MV-4-11 (cell line): ENCODE measurements around the gene PHYHIPL.

ENCODE experiments used
- DNase-seq: peaks from one replicate; lab custom pipeline; 2025; lab: John Stamatoyannopoulos, UW

The PHYHIPL gene

DNA sequence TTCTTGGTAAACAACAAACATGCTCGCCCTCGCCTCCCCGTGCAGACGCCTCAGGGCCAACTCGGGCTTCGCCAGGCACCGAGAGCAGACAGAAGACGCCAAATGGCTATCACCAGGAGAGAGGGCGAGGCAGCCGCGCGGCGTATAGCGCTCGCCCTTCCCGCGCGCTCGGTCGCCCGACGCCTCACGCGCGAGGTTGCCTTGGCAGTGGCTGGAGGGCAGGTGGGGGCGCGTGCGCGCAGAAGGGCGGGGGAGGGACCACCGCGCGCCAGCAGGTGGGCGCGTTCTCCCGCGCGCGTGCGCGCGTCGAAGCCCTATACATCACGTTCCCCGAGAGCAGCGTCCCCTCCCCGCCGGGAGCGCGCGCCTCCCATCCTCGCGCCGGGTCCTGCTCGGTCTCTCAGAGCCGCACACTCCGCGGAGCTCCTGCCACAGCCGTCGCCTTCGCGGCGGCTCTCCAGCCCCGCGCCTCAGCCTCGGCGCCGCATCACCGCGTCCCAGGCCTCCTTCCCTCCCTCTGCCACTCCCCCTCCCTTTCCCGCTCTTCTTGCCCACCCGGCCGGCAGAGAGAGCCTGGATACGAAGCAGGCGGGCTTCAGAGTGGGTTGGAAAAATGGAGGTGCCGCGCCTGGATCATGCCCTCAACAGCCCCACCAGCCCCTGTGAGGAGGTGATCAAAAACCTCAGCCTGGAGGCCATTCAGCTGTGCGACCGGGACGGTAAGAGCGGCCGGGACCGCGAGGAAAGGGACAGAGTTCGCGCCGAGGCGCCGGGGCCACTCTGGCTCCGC lies at the start of gene PHYHIPL:
Gene PHYHIPL, plus strand, starts transcription at position 403 of the 790 bp plus-strand sequence. Its CDS starts 211 bp downstream, at position 614.
- no peak for DNase-seq

DNA sequence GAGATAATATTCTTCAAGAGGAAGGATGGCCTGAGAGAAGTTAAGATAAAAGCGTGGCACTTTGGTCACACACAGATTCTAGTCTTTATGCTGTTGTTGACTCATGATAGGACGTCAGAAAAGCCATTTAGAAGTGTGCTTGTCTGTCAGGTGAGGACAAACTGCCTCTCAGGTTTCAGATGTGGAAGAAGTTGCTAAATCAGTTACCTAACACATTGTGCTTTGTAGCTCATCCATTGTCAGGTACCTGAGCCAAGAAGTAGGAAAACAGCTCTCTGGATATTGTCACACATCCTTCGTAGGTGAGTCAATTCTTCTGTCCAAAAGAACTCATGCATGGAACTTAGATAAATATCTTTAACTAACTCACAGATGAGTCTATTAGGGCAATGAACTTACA lies 49.5 kb upstream of the PHYHIPL start:
- no peak for DNase-seq

DNA sequence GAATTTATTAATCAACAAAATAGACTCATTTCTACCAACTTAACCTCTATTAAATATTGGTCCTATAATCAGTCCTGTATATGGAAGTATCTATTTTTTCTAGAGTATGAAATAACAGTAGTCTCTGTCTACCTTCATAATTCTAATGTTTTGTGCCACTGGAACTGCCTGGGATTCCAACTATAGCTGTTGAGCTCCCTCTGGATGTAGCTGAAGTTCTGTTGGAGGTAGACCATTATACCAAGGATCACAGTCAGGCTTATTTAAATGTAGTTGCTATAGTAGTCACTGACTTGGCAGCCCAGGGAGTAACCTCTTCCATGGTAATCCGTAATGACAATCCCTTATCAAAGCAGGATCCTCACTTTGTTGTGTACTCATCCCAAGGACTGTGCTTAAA lies 48.5 kb upstream of the PHYHIPL start:
- no peak for DNase-seq

DNA sequence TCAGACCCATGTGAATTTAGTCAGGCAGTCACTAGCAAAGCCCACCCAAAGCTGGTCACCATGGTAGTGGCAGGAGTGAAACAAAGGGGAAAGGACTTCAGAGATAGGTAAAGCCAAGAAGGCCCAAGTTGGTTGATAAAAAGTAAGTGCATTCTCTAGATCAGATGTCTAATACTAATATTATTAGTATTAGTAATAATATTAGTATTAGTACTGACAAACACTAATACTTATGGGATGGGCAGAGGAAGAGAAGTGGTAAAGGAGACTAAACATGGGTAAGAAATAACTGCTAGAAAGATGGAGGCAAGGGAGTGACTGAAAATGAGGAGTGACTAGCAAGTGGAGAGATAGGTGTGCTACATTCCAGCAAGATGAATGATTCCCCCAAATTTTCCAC lies 46.6 kb upstream of the PHYHIPL start:
- DNase-seq: no peak

DNA sequence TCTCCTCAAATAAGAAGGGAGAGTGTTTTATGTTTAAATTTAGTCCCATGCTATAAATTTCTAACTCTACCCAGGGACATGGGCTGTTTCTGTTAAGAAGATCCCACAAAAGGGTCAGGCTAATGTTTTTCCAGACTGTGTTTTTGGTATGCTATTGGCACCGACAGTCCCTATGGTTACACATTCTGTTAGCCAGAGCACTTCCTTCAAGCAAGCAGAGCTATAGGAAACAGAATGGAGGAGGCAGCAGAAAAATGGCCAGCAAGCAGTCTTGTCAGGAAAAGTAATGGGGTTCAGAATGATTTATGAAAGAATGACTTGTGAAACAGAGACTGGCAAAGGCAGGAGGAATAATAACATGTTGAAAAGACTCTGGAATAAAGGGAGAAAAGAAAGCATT lies 44.8 kb upstream of the PHYHIPL start:
- no peak for DNase-seq

DNA sequence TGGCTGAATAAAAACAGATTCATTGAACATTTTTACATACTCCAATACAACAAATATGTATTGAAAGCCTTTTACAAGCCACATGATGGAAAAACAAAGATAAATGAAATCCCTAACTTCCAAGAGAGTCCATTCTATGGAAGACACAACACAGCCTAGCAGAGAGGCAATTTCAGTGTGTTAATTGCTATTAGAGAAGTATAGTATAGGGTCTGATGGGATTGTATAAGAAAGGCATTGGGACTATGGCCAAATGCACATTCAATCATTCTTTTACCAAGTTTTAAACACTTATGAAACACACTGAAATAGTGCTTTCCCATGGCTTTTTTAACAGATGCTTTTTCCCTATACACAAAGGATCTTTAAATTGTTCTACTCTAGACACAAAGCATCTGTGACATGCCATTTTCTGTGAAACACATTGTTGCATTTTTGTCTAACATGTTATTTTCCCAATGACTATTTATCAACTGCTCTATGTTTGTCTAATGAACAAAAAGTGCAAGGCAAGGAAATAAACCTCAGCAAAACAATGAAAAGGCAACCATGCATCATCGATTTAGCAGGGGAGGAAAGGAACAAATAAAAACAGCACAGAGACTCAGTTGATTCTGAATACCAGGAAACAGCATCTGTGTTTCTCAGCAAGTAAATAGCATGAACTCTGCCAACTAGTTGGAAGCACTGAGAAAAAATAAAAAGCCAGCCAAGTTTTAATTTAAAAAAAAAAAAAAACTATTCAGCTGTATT lies 42.4 kb upstream of the PHYHIPL start:
- DNase-seq: no peak

DNA sequence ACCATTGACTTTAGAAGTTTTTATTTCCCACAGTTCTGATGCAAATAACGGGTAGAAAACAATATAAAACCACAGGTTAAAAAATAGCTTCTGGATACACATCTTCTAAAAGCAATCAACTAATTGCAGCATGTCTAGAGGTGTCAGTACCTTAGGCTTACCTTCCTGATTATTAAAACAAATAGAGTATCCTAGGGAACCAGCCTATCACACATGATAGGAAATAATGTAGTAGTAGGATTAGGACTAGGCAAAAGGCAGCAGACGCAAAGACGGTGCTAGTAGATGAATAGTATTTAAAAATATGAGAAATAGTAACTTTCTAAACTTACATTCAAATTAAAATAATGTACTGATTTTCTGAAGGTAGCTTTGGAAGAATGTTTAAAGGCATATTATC lies 41.7 kb upstream of the PHYHIPL start:
- DNase-seq: no peak

DNA sequence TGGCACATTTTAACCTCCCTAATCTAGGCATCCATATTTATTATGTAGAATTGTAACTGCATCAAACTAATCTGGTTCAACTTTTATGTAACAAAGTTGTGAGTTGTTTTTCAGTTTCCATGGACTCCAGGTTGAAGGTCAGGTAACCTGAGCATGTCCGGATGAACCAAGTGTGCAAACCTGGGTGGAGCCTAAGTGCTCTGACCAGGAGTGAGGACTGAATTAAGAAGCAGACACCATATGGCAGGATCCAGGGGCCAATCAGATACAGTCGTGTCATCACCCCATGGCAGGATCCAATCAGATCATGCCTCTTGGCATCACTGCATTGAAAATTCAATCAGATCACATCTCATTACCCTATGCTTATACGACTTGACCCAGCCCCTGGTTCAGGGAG lies 41.2 kb upstream of the PHYHIPL start:
- no peak for DNase-seq

DNA sequence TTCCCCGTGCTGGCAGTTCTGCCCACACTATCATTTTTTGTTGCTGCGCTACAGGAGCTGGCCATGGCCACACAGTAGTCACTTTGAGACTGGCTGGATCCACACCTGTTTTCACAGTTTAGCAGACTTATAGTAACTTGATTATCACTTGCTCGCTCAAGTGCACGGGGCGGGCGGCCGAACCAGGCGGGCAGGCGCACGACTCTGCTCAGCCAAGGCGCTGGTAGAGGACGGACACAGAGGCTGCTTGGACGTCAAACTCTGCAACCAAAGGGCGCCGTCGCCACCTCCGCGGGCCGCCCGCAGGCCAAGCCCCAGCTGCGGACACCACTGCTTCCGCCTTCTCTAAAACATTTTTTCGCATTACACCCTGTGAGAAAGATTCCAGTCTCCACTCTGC lies 38.4 kb upstream of the PHYHIPL start:
- no peak for DNase-seq

DNA sequence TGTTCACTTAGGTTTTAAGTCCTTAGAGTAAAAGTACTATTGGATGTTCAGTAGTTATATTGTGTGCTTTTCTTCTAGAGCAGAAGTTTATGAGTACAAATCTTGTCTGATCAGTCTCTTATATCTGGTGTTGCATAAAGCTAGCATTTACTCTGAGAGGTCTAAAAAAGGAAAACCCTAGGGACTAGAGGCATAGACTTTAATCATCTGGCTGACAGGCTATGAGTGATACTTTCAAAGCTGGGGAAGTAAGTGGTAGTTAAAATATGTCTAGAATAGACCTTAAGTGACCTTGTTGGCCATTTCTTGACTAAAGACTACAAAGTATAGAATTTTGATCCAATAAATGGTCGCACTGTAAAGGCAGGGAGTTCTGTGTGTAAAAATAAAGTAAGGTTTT lies 32.9 kb upstream of the PHYHIPL start:
- DNase-seq: no peak

DNA sequence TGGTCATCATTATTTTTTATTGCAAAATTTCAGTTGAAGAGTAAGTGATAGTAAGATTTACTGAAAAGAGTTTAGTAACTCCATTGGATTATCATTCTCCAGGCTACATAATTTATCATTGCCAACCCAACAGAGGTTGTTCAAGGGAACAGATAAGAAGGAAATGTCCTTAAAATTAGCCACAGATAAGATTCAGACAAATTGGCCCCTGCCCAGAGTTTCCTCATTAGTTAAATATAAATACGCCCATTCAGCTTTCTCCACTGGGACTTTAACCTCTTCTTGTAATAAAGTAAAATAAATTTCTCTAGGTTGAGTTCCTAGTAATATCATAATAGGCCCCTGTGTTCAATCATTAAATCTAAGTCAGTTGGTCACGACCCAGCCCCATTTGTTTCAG lies 27.7 kb upstream of the PHYHIPL start:
- DNase-seq: no peak

DNA sequence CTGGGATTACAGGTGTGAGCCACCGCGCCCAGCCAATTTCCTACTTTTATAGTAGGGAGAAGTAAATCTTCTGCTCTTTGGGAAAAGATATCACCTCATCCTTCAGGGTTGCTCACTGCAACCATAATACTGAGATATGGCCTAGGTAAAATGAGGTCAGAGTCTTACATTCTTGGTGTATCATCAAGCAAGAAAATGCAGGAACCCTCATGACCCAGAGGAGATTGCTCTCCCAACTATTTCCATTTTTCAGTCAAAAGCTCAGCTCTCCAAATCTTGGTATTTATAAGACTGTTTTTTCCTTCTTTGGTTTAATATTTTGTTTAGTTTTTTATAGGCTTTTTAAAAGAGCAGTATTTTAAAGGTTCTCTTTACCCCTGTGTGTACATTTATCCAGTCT lies 20.9 kb upstream of the PHYHIPL start:
- no peak for DNase-seq

DNA sequence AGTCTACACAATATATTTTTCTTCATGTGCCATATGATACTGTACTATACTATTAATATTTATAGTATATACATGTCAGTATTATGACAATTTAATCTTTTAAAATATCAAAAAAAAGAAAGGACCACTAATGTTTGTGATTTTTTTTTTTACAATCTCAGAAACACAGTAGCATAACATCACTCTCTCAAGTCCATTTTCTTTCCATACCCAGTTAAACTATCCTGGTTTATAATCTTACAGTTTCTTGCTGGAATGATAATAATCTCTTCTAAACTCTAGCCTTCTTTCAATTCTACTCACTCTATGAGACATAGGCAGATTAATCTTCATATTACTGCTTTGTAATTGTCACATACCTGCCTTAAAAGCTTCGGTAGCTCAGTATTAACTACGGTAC lies 8.9 kb upstream of the PHYHIPL start:
- no peak for DNase-seq

DNA sequence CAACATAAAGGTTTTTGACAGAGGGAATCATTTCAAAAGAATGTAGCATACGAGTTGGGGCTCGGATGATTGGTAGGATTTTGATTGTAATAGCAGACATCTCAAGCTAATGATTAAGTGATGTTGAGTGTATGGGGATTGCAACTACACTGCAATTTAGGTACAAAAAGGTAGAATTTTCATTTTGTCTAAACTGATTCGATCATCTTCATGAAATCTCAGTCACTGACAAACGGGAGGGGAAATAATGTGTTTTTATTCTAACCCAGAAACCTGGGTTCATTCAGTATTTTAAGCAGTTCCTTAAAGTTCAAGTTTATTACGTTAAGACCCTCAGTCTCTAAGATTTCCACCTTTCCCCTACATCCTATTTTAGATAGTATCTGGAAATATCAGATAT lies 3.9 kb upstream of the PHYHIPL start:
- no peak for DNase-seq

DNA sequence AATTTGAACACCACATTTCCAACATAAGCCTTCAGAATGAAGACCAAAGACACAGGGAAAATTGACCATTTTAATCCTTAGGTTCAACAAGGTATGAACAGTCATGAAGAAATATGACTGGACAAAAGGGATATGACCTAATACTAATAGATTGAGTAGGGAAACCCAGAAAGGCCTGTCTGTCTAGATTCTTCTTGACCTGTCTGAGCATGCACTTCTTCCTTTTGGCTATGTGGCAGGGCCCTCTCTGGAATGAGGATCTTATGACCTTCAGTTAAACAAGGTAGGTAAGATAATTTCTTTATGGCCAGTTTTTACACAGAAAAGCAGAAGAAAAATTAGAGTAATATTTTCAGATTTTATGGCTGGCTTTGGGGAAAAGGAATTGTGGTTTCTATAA lies 3.0 kb upstream of the PHYHIPL start:
- DNase-seq: no peak

DNA sequence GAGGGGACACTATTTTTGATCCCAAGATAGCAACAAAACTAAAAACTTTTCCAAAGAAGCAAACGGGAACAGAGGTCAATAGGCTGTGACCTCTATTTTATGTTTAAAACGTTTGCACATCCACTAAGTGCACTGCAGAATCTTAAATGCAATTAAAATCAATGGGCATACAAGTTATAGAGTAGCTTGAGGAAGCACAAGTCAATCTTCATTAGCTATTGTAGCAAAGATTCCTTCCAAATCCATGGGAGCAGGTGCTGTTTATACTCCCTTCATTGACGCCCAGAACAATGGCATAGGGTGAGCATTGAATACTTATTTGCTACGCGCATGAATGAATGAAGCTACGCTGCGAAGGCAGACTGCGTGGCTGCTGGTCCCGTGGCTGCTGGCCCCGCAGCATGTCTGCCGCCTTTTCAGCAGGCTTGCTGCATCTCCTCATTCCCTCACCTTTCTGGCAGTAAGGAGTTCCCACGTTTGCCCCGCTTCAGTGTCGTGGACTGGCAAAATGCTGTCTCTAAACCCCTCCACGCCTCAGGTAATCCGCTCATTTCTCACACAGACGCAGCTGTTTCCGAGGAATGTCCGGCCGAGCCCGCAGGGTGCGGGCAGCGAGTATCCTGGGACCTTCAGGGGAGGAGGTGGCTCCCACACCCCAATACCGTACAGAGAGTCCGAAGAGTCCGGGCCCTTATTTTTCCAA lies 754 bp upstream of the PHYHIPL start:
- DNase-seq: no peak

DNA sequence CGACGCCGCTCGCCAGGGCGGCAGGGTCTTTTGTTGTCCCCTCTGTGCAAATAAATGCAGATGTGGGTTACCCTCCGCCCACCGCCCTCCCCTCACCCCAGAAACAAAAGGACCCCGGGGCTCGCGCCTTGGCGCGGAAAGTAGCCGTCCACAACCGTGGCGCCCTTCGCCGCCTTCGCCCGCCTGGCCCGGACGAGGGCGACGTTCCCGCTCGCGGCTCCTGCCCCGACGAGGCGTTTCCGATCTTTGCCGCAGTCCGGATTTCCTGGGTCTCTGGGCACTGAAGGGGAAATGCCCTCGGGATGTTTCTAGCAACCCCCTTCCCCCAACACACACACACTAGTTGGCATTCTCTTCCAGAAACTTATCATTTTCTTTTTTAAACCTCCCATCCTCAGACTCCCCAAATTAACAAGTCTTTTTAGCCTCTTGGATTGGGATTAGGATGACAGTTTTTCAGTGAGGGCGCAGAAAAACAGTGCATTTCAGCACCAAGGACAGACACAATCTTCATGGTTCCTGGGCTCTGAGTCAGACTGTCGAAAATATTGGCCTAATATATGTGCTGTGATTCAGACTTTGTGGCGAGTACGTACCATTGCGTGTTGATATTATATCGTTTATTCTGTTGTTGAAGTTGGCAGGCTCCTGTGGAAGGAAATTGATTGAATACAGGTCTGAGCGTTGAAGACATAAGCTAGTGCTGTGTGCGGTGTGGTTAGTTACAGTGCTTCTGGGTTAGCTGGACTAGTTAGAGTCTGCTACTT lies 771 bp downstream of the PHYHIPL start:
- no peak for DNase-seq

DNA sequence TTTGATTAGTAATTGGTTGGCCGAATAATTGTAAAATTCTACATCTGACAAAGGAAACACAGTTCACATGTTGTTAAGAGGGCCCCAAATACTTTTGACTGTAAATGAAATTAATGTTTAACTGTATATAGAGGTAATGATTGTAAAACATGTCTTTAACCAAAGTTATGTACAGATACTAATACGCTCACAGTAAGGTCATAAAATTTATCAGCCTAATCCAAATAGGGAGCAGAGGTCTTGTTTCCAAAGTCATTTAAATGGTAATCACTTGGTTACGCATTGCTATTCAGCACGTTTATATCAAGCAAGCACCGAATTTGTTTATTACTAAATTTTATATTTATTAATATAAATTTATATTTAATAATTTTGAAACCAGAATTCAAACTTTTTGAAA lies 1.4 kb downstream of the PHYHIPL start:
- DNase-seq: no peak

DNA sequence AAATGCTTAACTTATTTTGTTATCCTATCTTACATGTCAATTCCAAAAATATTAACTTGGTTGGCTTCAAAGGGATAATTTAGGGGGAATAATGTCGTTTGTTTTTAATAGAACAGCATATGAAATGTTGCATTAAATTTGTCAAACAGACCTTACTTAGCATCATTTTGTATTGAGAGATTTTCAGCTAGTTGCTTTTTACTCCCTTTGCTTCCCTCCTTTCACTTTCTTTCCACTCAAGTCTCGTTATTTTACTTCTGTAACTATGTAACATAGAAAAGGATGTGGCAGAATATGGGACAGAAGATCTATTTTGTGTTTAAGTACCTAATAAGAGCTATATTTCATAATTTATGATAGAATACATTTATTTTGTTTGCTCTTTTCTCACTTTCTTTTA lies 2.6 kb downstream of the PHYHIPL start:
- DNase-seq: no peak

DNA sequence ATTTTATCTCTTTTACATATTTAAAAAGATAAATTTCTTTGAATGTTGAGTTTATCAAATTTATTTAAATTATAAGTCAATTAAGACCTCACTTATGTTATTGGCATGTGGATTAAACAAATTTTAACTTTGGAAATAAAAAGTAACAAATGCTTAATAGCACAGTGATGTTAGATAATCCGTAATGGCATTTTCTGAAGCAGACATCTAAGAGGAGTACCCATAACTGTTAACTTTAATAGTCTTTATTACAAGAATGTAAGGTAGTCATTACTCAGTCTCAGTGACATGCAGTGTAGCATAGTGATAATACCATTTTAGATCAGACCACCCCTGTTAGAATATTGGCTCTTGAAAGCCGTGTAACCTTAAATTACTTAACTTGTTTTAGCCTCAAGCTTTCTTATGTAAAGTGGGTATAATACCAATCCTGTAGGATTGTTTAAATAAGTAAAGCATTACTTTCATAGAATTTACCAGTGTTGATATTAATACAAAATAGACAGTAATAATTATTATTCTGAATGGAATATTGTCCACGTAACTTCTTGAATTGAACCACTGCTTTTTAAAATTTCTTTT lies 4.3 kb downstream of the PHYHIPL start:
- DNase-seq: no peak

DNA sequence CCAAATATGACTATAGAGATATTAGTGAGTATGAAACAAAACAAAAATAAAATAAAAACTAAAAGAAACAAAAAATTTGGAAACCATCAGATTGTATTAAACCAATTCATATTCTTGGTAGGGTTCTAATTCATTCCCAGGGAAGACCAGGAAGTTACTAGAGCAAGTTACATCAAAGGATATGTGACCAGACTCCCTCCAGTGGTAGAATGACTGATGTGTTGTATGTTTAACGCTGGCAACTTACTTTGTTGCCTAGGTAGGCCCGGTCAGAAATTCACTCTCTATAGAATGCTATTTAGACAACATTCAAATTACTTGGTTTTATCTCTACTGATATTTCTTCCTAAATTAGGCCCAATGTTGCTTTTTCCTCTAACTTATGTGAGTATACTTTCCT lies 5.2 kb downstream of the PHYHIPL start:
- peak; percentile 20 for DNase-seq

DNA sequence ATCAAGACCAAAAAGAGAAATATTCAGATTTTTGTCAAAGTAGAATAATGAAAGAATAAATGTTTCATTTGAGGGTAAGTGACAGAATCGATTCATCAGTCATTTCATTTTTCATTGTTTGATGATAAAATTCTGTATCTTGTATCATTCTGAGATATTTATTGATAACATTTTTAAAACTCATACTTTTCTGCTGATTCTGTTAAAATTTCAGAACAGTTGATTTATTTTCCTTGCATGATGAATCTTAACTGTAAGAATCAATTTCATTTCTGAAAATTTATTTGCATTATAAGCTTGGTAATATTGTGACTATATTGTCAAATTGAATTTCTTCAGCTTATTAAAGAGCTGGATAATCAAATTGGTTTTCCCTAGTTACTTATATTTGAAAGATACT lies 13.9 kb downstream of the PHYHIPL start:
- DNase-seq: no peak
